Stimulated activated CD8-positive, alpha-beta memory T cell treated with anti-CD3 and anti-CD28 coated beads, Interleukin-4, amount 100 ng/mL, for 4 hours (primary cell): ENCODE data around the gene ACAP3.

Experiments
- DNase-seq, 2 donors: peaks; one replicate each; pipeline ENCODE4 v3.0.0-alpha.2; 2020; ENCODE audit warnings: low read depth in 2 of 2, low spot score in 1 of 2

Gene ACAP3

GRCh38 chr1:1247341-1247913, 60.3 kb downstream of the ACAP3 start:
- DNase-seq: no peak

GRCh38 chr1:1246577-1247340, 61.0 kb downstream of the ACAP3 start, which contains the start of gene C1QTNF12:
TSS of gene C1QTNF12 (minus strand) at chr1:1246722. CDS start at chr1:1246690, 32 bp downstream.
- DNase-seq: no peak

GRCh38 chr1:1245817-1246576, 61.7 kb downstream of the ACAP3 start:
- no peak for DNase-seq

GRCh38 chr1:1245178-1245816, 62.4 kb downstream of the ACAP3 start:
- no peak for DNase-seq

GRCh38 chr1:1244192-1244811, 63.4 kb downstream of the ACAP3 start:
- no peak for DNase-seq

- no peak for DNase-seq
Observed at GRCh38 chr1:1243807-1244191, 63.9 kb downstream of the ACAP3 start.

GRCh38 chr1:1243266-1243660, 64.5 kb downstream of the ACAP3 start:
- no peak for DNase-seq

GRCh38 chr1:1242461-1243265, 65.1 kb downstream of the ACAP3 start:
- DNase-seq: no peak
